Right lobe of liver (tissue), 6 donors: ENCODE data around the gene CRYBG3. TPM values are rescaled to one million over a fixed set of nuclear protein-coding genes. Genes with fewer than 3 reads are reported as not detected.

Source experiments
- ATAC-seq, 4 donors: fragments of 200-7000 bp; cut with Tn5 transposase; one replicate each; pipeline ENCODE4 v1.9.1; 2020; ENCODE audit warnings: mild to moderate bottlenecking in 4 of 4, moderate library complexity in 4 of 4
- DNase-seq, 3 donors: peaks; one replicate each; pipeline ENCODE4 v3.0.0-alpha.2; 2020
- H3K27ac ChIP-seq, 3 donors: fragments of 200-600 bp; one replicate each; pipeline ENCODE4 v1.8.0; 2022
- H3K27me3 ChIP-seq, 2 donors: fragments of 200-600 bp; one replicate each; pipeline ENCODE4 v1.8.0; 2022
- H3K36me3 ChIP-seq, 4 donors: fragments of 200-600 bp; sonication (generic) in 1 of 4; one replicate each; pipeline versions ENCODE4 v1.5.1 to v1.8.0; 2017 to 2022; ENCODE audit warnings: control low read depth in 1 of 4
- H3K4me1 ChIP-seq, 4 donors: fragments of 200-600 bp; sonication (generic) in 1 of 4; one replicate each; pipeline versions ENCODE4 v1.5.1 to v1.8.0; 2017 to 2022; ENCODE audit warnings: control low read depth in 1 of 4
- H3K4me3 ChIP-seq, 3 donors: fragments of 200-600 bp; one replicate each; pipeline ENCODE4 v1.8.0; 2022
- H3K9me3 ChIP-seq, 4 donors: fragments of 200-600 bp; sonication (generic) in 1 of 4; one replicate each; pipeline versions ENCODE4 v1.5.1 to v1.8.0; 2017 to 2022; ENCODE audit warnings: control low read depth in 1 of 4
- POLR2A ChIP-seq: fragments of 450-650 bp; IDR thresholded peaks from one replicate; pipeline ENCODE4 v1.6.1; 2017; ENCODE audit warnings: antibody characterized with exemption, mild to moderate bottlenecking
- WGBS: methylation state at CpG from one replicate; pipeline ENCODE4 v1.1.6; 2018; ENCODE audit warnings: low coverage, low lambda C conversion rate; ENCODE audit not compliant: insufficient coverage; ENCODE audit errors: missing lambda C conversion rate; 5-methylcytosine and 5-hydroxymethylcytosine counted together
- intact Hi-C, 2 donors: fragments of 100-400 bp; cut with DNase I; formaldehyde crosslinking; loops; one replicate each; pipeline versions ENCODE4 v1.11.2 to v1.14.1; 2022
- total RNA-seq, 6 experiments: library from RNA; depleted of rRNA in 2 of 6; stranded (reverse); fragments of >200 nt in 2 of 6; fragmentation: NEBNext Ultra II Directional in 3 of 6; extraction: Animal tissue kit (Norgen Biotek cat#: 25700) in 3 of 6; gene quantifications; one replicate each; pipeline versions ENCODE4 v1.1.0 to v1.2.4, GENCODE V29; 2016 to 2023
- TF ChIP-seq, protein P1 (sequence below), 4 donors: fragments of 200-600 bp in 3 of 4; fragments of 450-650 bp in 1 of 4; IDR thresholded peaks; one replicate each; pipeline versions ENCODE4 v1.5.1 to v1.8.0; 2016 to 2022; ENCODE audit warnings: antibody characterized with exemption in 4 of 4, mild to moderate bottlenecking in 2 of 4
- donor health status: DM: no; HTN: yes; CAD: no.
- donor health status: DM: no; HTN: no; CAD: no.
- donor health status: DM: no; HTN: no; CAD: no.
- donor health status: DM: no; HTN: yes; CAD: no.
- donor health status: DM: no; HTN: yes; CAD: no.

CRYBG3 gene
- total RNA-seq, 6 experiments from 2014 or later: 4.7 to 10.2 (median 5.0) TPM

DNA sequence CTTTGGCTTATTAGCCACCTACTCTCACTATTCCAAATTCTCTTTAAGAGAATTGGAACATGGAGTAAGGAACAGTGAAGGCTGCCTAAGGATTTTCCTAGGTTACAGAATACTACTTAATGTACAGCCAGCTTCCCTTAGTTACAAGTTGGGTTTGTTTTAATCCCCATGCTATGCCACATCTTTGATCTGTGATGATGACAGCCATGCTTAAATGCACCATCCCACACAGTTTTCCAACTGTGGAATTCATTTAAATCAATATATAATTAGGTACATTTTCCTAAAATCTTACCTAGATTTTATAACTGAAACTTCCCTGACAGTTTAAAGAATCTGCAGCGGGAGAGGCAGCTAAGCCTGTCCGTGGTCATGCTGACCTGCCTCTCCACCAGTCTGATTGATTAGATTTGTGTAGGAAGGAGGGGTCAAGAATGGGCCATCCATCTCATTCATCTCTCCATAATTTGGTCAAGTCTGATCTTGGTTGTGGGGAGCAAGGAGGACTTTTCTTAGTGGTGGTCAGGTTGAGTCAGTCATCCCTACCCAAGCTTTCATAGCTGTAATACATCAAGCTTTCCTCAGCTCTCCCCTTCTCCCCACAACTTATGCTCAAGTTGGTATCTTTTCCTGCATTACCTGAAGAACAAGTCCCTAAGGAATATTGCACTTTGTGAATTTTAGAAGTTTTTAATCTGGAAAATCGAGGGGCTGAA, 113.3 kb downstream of the CRYBG3 start:
- WGBS: 89% methylated on average over 3 of the region's 3 CpGs
- no peaks in the 10 kb centered on the region for H3K4me1 ChIP-seq
- H3K27me3 ChIP-seq: no peaks in the 10 kb centered on the region
- intact Hi-C loops: no loop called here
- DNase-seq: no peak
- peaks cover 0 to 4% (median 1%) of the 10 kb centered on the region in 4 donors for H3K36me3 ChIP-seq
- no peak for ATAC-seq
- no peak for TF ChIP-seq POLR2A
- TF ChIP-seq, protein P1, sequence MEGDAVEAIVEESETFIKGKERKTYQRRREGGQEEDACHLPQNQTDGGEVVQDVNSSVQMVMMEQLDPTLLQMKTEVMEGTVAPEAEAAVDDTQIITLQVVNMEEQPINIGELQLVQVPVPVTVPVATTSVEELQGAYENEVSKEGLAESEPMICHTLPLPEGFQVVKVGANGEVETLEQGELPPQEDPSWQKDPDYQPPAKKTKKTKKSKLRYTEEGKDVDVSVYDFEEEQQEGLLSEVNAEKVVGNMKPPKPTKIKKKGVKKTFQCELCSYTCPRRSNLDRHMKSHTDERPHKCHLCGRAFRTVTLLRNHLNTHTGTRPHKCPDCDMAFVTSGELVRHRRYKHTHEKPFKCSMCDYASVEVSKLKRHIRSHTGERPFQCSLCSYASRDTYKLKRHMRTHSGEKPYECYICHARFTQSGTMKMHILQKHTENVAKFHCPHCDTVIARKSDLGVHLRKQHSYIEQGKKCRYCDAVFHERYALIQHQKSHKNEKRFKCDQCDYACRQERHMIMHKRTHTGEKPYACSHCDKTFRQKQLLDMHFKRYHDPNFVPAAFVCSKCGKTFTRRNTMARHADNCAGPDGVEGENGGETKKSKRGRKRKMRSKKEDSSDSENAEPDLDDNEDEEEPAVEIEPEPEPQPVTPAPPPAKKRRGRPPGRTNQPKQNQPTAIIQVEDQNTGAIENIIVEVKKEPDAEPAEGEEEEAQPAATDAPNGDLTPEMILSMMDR (IDR thresholded peaks at IDR 0.05): no peak
- no peaks in the 10 kb centered on the region for H3K9me3 ChIP-seq
- H3K27ac ChIP-seq: no peak overlapping the region
- no peak overlapping the region for H3K4me3 ChIP-seq

DNA sequence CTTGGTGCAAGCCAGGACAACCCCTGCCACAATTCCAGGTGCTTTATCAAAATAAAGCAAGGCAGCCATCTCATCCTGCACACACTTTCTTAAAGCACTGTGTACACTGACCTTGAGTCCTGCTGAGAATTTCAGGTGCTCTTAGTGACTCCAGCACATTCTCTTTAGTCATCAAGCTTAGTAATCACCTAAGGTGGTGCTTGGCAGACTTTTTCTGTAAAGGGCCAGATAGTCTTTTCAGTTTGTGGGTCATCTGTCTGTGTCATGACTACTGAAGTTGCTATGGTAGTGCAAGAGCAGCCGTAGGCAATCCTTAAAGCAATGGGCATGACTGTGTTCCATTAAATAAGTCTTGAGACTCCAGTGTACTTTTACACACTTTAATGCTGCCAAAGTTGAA, 114.0 kb downstream of the CRYBG3 start:
- Histone ChIP-seq H3K9me3 (no peaks in the 10 kb centered on the region), H3K36me3 (peaks cover 0 to 4% (median 1%) of the 10 kb centered on the region in 4 donors), H3K27ac (no peak overlapping the region), H3K4me1 (no peaks in the 10 kb centered on the region), H3K4me3 (no peak overlapping the region), H3K27me3 (no peaks in the 10 kb centered on the region)
- TF ChIP-seq, protein P1 (IDR thresholded peaks at IDR 0.05): no peak
- DNase-seq: no peak
- intact Hi-C loops: no loop called here
- WGBS: 100% methylated on average over 1 of the region's 1 CpG
- no peak for ATAC-seq

DNA sequence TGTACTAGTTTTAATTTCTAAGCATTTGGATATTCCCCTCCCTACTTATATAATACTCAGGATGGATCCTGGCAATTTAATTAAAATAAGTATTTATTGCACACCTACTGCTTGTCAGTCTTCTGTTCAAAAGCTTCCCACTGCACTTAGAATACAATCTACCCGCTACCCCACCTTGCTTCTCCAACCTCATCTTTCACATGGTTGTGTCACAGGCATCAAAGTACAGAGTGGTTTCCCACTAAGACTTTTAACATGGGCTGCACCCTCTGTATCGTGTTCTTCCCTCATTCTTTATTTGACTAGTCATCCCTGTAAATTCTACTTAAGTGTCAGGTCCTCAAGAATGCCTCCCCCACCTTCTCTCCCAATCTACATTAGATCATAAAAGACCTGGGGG, 115.4 kb downstream of the CRYBG3 start:
- TF ChIP-seq, protein P1 (IDR thresholded peaks at IDR 0.05): no peak
- TF ChIP-seq POLR2A: no peak
- H3K9me3 ChIP-seq: no peaks in the 10 kb centered on the region
- ATAC-seq (no peak), DNase-seq (no peak)
- WGBS: 89% methylated on average over 2 of the region's 2 CpGs
- peaks cover 0 to 5% (median 1%) of the 10 kb centered on the region in 4 donors for H3K36me3 ChIP-seq
- intact Hi-C loops: no loop called here
- H3K4me1 ChIP-seq: no peaks in the 10 kb centered on the region
- H3K4me3 ChIP-seq: no peak overlapping the region
- no peaks in the 10 kb centered on the region for H3K27me3 ChIP-seq
- no peak overlapping the region for H3K27ac ChIP-seq

DNA sequence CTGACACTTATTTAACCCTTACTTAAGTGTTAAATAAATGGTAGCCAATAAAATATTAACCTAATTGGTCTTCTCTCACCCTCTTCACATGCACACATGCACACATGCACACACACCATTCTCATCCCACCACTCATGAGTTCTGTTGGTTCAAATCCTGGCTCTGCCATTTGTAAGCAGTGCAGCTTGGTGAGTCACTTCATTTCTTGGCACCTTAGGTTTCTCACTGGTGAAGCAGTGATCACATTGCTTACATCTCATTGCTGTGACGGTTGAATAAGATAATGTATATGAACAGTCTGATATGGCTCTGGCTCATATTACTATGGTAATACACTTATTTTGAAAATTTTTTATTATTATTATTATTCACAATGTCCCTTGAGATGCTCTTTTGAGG, 116.6 kb downstream of the CRYBG3 start:
- DNase-seq: no peak
- H3K9me3 ChIP-seq: no peaks in the 10 kb centered on the region
- ATAC-seq: no peak
- no peak overlapping the region for H3K4me3 ChIP-seq
- WGBS: 100% methylated on average over 1 of the region's 1 CpG
- TF ChIP-seq POLR2A: no peak
- TF ChIP-seq, protein P1 (IDR thresholded peaks at IDR 0.05): no peak
- H3K27ac ChIP-seq: no peak overlapping the region
- no peaks in the 10 kb centered on the region for H3K4me1 ChIP-seq
- intact Hi-C loops: no loop called here
- peaks cover 0 to 18% (median 1%) of the 10 kb centered on the region in 4 donors for H3K36me3 ChIP-seq
- no peaks in the 10 kb centered on the region for H3K27me3 ChIP-seq
